NCI-H2196 treated with DMSO at 0.1 percent for 48 hours (cell line): ENCODE results near the gene TLCD3B.
A peak's percentile ranks its signal among the peaks of the same experiment; 100 is the strongest.

Experiments used
- DNase-seq: peaks from one replicate; lab custom pipeline; 2025; ENCODE audit not compliant: unreplicated experiment; lab: John Stamatoyannopoulos, UW

The TLCD3B gene

DNA sequence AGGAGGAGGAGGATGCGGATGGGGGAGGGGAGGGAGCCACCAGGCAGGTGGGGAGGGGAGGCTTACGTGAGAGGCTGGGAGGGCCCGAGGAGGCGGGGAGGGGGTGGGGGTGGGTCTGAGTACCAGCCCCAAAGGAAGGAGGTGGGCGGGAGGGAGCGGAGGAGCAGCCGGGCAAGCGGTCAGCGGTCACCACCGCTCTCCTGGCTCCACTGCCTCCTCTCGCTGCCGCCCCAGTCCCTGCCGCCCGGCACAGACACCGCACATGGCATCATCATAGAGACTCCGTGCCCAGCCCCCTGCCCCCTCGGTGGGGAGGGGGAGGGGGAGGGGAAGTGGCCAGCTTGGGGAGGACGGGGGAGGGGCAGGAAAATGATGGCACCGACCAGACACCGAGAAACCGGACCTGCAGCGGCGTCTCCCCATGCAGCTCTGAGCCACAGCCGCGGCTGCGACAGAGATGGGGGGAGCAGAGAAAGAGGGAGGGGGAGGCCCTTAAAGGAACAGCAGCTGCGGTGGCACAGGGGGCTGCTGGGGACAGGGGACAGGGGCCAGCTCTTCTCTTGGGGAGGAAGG lies at the start of gene TLCD3B:
TSS of gene TLCD3B (minus strand) at position 431 of the 573 bp plus-strand sequence. CDS start 744 bp downstream, outside the sequence.
- no peak for DNase-seq

DNA sequence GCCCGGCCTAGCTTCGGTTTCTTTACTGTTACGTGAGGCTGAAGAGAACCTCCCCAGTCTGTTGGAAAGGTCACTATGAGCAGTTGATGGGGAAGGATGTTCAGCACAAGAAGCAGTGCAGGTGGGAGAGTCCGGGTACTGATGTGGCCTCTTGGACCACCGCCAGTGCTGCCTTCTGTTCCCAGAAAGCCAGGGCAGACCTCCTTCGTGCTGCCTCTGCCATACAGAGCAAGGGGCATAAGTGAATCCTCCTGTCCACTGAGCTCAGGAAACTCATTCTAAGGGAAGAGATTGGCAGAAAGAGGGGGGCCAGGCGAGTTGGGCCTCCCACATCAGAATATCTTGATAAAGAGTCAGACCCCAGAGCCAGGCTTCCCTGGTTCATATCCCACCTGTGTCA lies 48.4 kb upstream of the TLCD3B start:
- no peak for DNase-seq

GRCh38 chr16:30078744-30079143 lies 47.7 kb upstream of the TLCD3B start:
- DNase-seq: no peak

DNA sequence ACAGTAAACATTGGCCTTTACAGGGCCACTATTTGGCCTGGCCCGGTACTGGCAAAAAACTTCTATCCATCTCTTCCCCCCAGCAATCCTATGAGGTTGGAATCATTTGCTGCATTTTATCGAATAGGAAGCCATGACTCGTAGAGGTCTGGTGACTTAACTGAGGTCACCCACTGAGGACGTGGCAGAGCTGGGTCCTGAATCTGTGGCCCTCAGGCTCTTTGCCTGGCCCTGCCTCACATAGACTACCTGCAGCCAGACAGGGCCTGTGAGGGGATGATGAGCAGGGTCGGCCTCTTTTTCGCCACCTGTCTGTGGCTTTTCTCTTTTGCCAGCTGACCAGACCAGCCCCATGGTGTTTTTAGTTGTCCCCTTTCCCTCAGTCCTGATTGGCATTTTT lies 46.6 kb upstream of the TLCD3B start:
- no peak for DNase-seq

GRCh38 chr16:30076276-30076791 lies 45.3 kb upstream of the TLCD3B start:
- DNase-seq: no peak

DNA sequence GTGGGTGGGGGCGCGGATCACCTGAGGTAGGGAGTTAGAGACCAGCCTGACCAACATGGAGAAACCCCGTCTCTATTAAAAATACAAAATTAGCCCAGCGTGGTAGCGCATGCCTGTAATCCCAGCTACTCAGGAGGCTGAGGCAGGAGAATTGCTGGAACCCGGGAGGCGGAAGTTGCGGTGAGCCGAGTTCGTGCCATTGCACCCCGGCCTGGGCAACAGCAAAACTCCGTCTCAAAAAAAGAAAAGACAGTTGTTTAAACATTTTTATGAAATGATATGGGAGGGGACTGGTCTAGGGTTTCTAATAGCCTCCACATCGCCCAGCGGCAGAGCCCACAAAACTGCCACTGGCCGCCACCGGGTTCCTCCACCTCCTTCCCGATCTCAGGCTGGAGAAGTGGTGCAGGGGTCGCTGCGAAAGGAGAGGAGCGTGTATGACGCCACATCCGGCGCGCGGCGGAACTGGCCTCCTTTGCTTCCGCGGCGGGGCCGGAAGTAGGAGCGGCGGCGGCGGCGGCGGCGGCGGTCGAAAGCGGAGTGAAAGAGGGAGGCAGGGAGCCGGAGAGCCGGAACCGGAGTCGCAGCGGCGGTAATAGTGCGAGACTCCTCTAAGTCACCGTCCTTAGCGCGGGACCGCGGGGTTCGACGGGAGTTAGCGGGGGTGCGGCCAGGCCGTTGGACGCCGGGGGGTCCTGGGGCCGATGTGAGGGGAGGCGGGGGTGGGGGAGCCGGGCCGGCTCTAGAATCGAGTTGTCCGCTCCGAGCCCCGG lies 44.6 kb upstream of the TLCD3B start, which contains the start of gene PPP4C:
TSS of gene PPP4C (plus strand) at position 492 of the 773 bp plus-strand sequence. CDS start 384 bp downstream, outside the sequence.
- peak; percentile 79 for DNase-seq

GRCh38 chr16:30070490-30070889 lies 39.4 kb upstream of the TLCD3B start:
- no peak for DNase-seq

DNA sequence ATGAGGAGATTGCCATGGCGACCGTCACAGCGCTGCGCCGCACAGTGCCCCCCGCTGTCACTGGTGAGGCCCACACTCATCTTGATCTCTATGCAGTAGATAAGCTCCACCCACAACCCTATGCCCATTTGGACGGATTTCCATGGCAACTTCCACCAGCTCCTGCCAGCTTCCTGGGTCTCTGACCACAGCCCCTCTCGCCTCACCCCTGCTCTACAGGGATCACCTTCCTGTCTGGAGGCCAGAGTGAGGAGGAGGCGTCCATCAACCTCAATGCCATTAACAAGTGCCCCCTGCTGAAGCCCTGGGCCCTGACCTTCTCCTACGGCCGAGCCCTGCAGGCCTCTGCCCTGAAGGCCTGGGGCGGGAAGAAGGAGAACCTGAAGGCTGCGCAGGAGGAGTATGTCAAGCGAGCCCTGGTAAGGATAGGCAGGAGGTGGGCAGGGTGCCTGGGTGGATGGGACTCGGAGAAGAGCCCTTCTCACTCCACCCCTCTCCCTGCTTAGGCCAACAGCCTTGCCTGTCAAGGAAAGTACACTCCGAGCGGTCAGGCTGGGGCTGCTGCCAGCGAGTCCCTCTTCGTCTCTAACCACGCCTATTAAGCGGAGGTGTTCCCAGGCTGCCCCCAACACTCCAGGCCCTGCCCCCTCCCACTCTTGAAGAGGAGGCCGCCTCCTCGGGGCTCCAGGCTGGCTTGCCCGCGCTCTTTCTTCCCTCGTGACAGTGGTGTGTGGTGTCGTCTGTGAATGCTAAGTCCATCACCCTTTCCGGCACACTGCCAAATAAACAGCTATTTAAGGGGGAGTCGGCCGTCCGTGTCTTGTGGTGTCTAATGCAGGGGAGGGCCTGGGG lies 38.8 kb upstream of the TLCD3B start:
- DNase-seq: no peak

DNA sequence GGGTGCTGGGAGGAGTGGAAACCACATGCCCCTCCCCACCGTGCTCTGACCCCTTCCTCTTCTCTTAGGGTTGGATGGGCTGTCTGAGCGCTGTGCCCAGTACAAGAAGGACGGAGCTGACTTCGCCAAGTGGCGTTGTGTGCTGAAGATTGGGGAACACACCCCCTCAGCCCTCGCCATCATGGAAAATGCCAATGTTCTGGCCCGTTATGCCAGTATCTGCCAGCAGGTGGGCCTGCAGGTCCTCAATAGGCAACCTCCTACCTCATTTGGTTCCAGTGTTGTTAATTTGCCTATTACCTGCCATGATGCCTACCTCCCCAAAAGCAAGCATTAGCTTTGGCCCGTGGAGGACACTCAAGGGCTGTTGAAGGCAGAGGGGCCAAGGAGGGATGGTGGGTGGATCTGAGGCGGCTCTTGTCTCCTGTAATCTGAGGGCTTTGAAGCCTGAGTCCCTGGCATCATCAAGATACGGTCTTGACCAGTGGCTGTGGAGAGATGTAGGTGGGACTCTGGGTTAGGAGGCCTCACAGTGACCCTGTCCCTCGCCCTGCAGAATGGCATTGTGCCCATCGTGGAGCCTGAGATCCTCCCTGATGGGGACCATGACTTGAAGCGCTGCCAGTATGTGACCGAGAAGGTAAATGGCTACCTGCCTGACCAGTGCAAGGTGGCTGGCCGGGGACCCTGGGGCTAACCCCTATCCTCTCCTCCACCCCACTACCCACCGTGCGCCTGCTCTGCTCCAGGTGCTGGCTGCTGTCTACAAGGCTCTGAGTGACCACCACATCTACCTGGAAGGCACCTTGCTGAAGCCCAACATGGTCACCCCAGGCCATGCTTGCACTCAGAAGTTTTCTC lies 37.9 kb upstream of the TLCD3B start:
- no peak for DNase-seq

- DNase-seq: no peak
Measured at GRCh38 chr16:30068333-30068732, 37.3 kb upstream of the TLCD3B start.

DNA sequence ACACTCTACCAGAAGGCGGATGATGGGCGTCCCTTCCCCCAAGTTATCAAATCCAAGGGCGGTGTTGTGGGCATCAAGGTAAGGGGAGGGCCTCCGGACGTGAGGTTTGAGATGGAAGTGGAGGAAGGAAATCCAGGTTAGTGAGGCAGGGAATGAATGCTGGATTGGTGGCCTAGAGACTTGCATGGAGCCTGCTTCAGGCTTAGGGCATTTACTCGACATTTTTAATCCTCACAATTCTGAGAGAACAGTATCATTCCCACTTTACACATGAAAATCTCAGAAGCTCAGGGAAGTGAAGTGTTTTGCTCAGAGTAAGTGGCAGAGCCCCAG lies 36.5 kb upstream of the TLCD3B start:
- DNase-seq: no peak

- no peak for DNase-seq
Measured at GRCh38 chr16:30066761-30067583, 35.9 kb upstream of the TLCD3B start.

DNA sequence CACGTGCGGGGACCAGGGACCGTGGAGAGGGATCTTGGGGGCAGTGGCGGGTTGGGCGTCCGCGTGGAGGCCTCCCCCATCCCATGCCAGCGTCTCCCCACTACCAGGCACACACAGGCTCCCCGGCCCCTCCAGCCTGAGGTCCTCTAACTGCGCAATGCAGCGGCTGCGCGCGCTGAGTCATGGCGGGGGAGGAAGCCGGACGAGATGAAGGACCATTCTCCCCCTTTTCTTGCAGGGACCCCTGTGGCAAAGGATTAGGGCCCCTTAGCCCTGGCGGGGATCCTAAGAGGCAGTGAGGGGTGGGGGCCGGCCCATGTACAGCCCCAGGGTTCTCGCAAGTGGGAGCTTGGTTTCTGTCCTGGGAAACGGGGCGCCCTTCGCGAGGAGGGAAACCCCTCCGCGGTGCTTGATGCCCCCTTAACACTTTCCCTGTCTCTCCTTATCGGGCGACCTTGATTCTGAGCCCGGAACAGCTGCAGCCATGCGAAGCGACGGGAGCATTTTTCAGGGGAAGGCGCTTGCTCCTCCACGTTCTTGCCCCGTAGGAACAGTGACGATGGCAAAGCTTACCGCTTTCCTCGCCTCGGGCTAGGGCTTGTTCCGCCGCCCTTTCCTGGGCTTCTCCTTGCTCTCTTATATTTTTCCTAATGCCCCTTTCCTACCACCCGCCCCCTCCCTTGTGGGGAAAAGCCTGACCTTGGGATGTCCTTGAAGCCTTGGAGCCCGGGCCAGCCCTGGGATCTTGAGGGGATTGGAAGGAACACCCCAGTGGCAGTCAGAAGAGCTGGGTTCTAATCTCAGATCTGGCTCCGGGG lies 35.1 kb upstream of the TLCD3B start:
- DNase-seq: no peak

GRCh38 chr16:30065102-30065942 lies 34.3 kb upstream of the TLCD3B start, which contains the start of gene ALDOA:
TSS of gene ALDOA (plus strand) at chr16:30065760. CDS start at chr16:30066898, 1,138 bp downstream.
- peak; percentile 95 for DNase-seq

DNA sequence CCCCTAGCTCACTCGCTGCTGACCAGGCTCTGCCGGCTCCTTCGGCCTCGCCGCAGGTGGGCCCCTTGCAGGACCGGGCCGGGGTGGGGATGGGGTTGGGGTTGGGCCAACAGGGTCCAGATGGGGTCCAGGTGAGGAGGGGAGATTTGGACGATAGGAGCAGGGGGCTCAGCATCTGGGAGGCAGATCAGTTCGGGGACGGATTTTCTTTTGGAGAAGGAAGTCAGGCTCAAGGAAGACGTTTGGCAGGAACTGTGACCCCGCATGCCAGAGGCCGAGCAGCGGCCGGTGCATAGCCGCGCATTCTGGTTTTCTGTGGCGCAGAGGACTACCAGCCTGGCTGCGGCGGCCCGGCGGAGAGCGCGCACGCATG lies 33.6 kb upstream of the TLCD3B start:
- no peak for DNase-seq

GRCh38 chr16:30063893-30064728 lies 33.0 kb upstream of the TLCD3B start:
- peak; percentile 76 for DNase-seq

DNA sequence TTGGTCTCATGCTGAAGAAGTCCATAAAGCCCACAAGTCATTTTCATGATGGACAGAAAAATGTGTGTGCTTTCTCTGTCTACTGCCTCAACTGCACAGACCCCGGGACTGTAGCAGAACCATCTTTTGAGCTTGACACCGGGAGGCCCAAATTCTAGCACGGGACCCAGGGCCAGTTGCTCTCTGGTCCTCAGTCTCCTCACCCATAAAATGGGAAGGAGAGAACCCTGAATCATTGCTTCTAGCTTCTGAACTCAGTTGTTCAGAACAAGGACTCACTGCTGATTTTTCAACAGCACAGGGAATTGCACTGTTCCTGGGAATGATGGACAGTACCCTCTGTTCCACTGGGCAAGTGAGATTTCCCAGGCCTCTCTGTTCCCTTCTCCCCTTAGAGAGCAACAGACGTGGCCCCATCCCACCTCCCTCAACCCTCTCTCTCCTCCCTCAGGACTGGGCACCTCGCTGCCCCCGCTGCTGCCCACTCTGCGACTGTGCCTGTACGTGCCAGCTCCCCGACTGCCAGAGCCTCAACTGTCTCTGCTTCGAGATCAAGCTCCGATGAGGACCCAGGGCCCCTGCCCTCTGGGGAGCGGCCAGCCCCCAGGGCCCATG lies 32.3 kb upstream of the TLCD3B start:
- DNase-seq: no peak
